ENCODE measurements around the gene KLHL6. TPM values are rescaled to one million over a fixed set of nuclear protein-coding genes. Genes with fewer than 3 reads are reported as not detected.

Gene KLHL6
- total RNA-seq, 1 experiment from 2014 or later: 0.11 TPM

- DNase-seq (ENCODE audit: low spot score) (no peak), ATAC-seq (peak; percentile 70)
- Mint-ChIP-seq H3K9me3 (no peaks in the 10 kb centered on the region), H3K27ac (no peak overlapping the region), H3K4me1 (peaks cover 14% of the 10 kb centered on the region), H3K27me3 (ENCODE audit: low read depth) (no peaks in the 10 kb centered on the region), H3K36me3 (no peaks in the 10 kb centered on the region), H3K4me3 (no peak overlapping the region)
- no peak for TF ChIP-seq ZNF219 (CRISPR knock-in tag; IDR thresholded peaks at IDR 0.05; ENCODE audit: borderline replicate concordance)
- ChIA-PET CTCF (interaction anchor here (0.6 to 1.6 kb wide), 17 partner anchors 12 to 376 kb away, joined by 3 to 14 read pairs (median 4); no protein-coding TSS in a partner anchor), POLR2A (no interaction called here)
These were observed 5.1 kb upstream of the KLHL6 start for GRCh38 chr3:183560607-183561006.

- no peak for ATAC-seq
- peaks cover 23% of the 10 kb centered on the region for H3K4me1 Mint-ChIP-seq
- H3K4me3 Mint-ChIP-seq: no peak overlapping the region
- TF ChIP-seq ATF2 (CRISPR knock-in tag; IDR thresholded peaks at IDR 0.05; ENCODE audit: borderline replicate concordance, low read depth) (no peak), ZNF121 (CRISPR knock-in tag; IDR thresholded peaks at IDR 0.05) (no peak), E2F5 (CRISPR knock-in tag; IDR thresholded peaks at IDR 0.05) (no peak), ZNF263 (CRISPR knock-in tag; IDR thresholded peaks at IDR 0.05; ENCODE audit: low read depth) (no peak), PREB (CRISPR knock-in tag; IDR thresholded peaks at IDR 0.05; ENCODE audit: borderline replicate concordance) (no peak), HMGA2 (CRISPR knock-in tag; IDR thresholded peaks at IDR 0.05) (no peak), FOXP1 (CRISPR knock-in tag; IDR thresholded peaks at IDR 0.05; ENCODE audit: borderline replicate concordance) (no peak), OVOL2 (CRISPR knock-in tag; IDR thresholded peaks at IDR 0.05; ENCODE audit: borderline replicate concordance) (no peak)
- ChIA-PET CTCF (interaction anchor here (0.6 to 1.5 kb wide), 2 partner anchors 79 to 151 kb away, joined by 3 to 5 read pairs; no protein-coding TSS in a partner anchor), POLR2A (no interaction called here)
- H3K27me3 Mint-ChIP-seq (ENCODE audit: low read depth): no peaks in the 10 kb centered on the region
- H3K27ac Mint-ChIP-seq: no peak overlapping the region
- no peaks in the 10 kb centered on the region for H3K36me3 Mint-ChIP-seq
- no peaks in the 10 kb centered on the region for H3K9me3 Mint-ChIP-seq
- no peak for DNase-seq (ENCODE audit: low spot score)
These were observed 3.0 kb upstream of the KLHL6 start for GRCh38 chr3:183558495-183558894.

GRCh38 chr3:183556722-183557121 is 1.2 kb upstream of the KLHL6 start:
- H3K27ac Mint-ChIP-seq: no peak overlapping the region
- H3K9me3 Mint-ChIP-seq: no peaks in the 10 kb centered on the region
- no peak for DNase-seq (ENCODE audit: low spot score)
- ChIA-PET CTCF (no interaction called here), POLR2A (no interaction called here)
- H3K36me3 Mint-ChIP-seq: no peaks in the 10 kb centered on the region
- H3K4me3 Mint-ChIP-seq: no peak overlapping the region
- H3K27me3 Mint-ChIP-seq (ENCODE audit: low read depth): no peaks in the 10 kb centered on the region
- ATAC-seq: no peak
- TF ChIP-seq USF2 (CRISPR knock-in tag; IDR thresholded peaks at IDR 0.05) (no peak), ZNF232 (CRISPR knock-in tag; IDR thresholded peaks at IDR 0.05) (no peak), ELF4 (CRISPR knock-in tag; IDR thresholded peaks at IDR 0.05; ENCODE audit: low read depth) (no peak), FOXP1 (CRISPR knock-in tag; IDR thresholded peaks at IDR 0.05; ENCODE audit: borderline replicate concordance) (no peak), AFF4 (CRISPR knock-in tag; IDR thresholded peaks at IDR 0.05; ENCODE audit: borderline replicate concordance) (no peak), GRHL2 (CRISPR knock-in tag; IDR thresholded peaks at IDR 0.05; ENCODE audit: insufficient replicate concordance, severe bottlenecking) (no peak), CREM (CRISPR knock-in tag; IDR thresholded peaks at IDR 0.05) (no peak), EMX1 (CRISPR knock-in tag; IDR thresholded peaks at IDR 0.05) (no peak), PRRX2 (CRISPR knock-in tag; IDR thresholded peaks at IDR 0.05) (no peak), E2F4 (CRISPR knock-in tag; IDR thresholded peaks at IDR 0.05; ENCODE audit: borderline replicate concordance, low read depth) (no peak), ZNF396 (CRISPR knock-in tag; IDR thresholded peaks at IDR 0.05; ENCODE audit: borderline replicate concordance) (no peak), ATF2 (CRISPR knock-in tag; IDR thresholded peaks at IDR 0.05; ENCODE audit: borderline replicate concordance, low read depth) (no peak), SMAD3 (CRISPR knock-in tag; IDR thresholded peaks at IDR 0.05; ENCODE audit: borderline replicate concordance) (no peak)
- peaks cover 23% of the 10 kb centered on the region for H3K4me1 Mint-ChIP-seq
